Bronchial epithelial cell (primary cell): Measurements from ENCODE around the gene CORO7. TPM values are rescaled to one million over a fixed set of nuclear protein-coding genes. Genes with fewer than 3 reads are reported as not detected.

Experiments
- DNase-seq: peaks from one replicate; pipeline ENCODE4 v3.0.0-alpha.2; 2010; ENCODE audit warnings: low read depth
- FAIRE-seq: peaks from 2 replicates; lab custom pipeline; 2011; peaks lifted over from hg19 to GRCh38; lab: Jason Lieb, UNC
- H3K27me3 ChIP-seq: 2 replicates; pipeline ENCODE4 v1.5.1; 2011; ENCODE audit warnings: low read length; ENCODE audit not compliant: control insufficient read depth, insufficient read depth
- H3K36me3 ChIP-seq: 2 replicates; pipeline ENCODE4 v1.5.1; 2011; ENCODE audit warnings: low read length; ENCODE audit not compliant: control insufficient read depth, insufficient read depth
- H3K4me3 ChIP-seq: 2 replicates; pipeline ENCODE4 v1.5.1; 2011; ENCODE audit warnings: mild to moderate bottlenecking, low read depth, low read length, control low read depth
- total RNA-seq: library from RNA; depleted of rRNA; stranded (reverse); fragments of >200 nt; gene quantifications from 2 replicates; pipeline ENCODE4 v1.2.1, GENCODE V29; 2014
- TF ChIP-seq, protein P1 (sequence below): IDR thresholded peaks from 2 replicates; pipeline ENCODE4 v1.5.1; 2011; ENCODE audit warnings: mild to moderate bottlenecking, moderate library complexity, low read length, control low read depth, inconsistent platforms; ENCODE audit not compliant: insufficient read depth, severe bottlenecking

CORO7 gene
- total RNA-seq, 1 donor from 2014 or later, result 7.6 TPM

DNA sequence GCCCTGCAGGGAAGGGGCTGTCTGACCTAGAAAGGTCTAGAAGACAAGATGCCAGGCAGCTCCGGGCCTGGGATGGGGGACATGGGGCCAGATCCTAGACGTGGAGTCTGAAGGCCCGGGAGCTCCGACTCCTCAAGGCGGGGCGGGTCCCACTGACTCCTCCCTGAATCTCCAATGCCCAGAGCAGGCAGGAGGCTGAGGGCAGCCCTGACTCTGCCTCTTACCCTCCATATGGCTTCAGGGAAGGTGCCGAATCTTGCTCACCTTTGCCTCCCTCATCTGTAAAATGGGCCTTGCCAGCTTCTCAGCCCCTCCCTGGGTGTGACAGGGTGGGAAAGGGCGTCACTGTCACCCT, 30.0 kb downstream of the CORO7 start:
- no peak for FAIRE-seq
- TF ChIP-seq, protein P1, sequence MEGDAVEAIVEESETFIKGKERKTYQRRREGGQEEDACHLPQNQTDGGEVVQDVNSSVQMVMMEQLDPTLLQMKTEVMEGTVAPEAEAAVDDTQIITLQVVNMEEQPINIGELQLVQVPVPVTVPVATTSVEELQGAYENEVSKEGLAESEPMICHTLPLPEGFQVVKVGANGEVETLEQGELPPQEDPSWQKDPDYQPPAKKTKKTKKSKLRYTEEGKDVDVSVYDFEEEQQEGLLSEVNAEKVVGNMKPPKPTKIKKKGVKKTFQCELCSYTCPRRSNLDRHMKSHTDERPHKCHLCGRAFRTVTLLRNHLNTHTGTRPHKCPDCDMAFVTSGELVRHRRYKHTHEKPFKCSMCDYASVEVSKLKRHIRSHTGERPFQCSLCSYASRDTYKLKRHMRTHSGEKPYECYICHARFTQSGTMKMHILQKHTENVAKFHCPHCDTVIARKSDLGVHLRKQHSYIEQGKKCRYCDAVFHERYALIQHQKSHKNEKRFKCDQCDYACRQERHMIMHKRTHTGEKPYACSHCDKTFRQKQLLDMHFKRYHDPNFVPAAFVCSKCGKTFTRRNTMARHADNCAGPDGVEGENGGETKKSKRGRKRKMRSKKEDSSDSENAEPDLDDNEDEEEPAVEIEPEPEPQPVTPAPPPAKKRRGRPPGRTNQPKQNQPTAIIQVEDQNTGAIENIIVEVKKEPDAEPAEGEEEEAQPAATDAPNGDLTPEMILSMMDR, result no peak
- Histone ChIP-seq H3K36me3 (peaks cover 13% of the 10 kb centered on the region), H3K4me3 (no peak overlapping the region), H3K27me3 (no peaks in the 10 kb centered on the region)
- no peak for DNase-seq

DNA sequence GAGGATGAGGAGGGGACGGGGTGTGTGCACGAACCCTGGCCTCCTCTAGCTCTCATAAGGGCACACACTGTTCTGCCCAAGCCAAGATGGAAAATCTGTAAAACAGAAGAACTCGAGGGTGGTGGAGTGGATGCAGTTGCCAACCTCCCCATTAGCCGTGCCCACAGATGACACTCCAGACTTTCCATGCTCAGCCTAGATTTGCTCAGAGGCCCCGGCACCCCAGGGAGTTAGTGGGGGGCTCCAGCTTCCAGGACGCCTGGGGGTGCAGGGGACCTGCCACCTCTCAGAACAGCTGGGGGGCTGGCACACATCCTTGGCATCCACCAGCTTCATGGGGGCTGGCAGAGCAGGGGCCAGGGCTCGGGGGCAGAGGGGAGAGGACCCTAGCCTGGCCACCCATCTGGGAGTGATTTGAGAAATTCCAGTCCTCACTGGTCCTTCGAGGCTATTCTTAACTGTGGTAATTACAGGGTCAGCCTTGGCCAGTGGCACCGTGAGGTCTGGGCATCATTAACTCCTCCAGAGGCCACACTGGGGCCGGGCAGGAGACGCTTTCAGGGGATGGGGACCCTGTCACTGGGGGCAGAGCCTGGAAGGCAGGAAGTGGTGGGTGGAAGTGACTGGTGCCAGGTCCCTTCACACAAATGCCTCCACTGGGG, 30.5 kb downstream of the CORO7 start:
- H3K36me3 ChIP-seq, result peaks cover 13% of the 10 kb centered on the region
- TF ChIP-seq, protein P1, result no peak
- no peaks in the 10 kb centered on the region for H3K27me3 ChIP-seq
- H3K4me3 ChIP-seq, result no peak overlapping the region
- FAIRE-seq (no peak), DNase-seq (no peak)

DNA sequence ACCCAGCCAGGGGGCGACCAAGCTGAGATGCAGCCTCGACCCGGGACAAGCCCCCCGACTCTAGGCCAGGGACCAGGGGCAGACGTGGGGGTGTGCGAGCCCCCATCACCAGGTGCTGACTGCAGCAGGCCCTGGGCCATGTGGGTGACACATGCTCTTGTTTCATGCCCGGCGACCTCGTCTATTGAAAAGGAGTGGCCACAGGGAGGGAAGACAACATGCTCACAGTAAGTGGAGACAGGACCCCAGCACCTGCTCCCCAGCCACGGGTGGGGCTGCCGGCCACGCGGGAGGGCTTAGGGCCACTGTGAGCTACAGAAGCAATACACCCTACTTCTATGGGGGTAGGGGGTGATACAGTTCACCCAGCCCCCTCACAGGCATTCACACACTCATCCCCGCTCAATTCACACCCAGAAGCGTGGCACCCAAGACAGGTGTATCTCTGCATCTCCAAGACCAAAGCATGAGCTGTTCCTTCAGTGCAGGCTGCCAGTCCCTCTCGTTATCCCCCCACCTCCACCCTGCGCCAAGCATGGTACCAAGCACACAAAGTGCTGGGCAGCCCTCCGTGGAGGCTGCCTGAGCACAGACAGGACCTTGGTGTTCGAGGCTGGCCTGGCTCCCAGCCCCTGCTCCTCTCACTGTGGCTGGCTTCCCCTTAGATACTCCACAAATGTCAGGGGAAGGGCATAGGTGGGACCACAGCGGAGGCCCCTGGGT, 31.2 kb downstream of the CORO7 start:
- peaks cover 11% of the 10 kb centered on the region for H3K36me3 ChIP-seq

DNA sequence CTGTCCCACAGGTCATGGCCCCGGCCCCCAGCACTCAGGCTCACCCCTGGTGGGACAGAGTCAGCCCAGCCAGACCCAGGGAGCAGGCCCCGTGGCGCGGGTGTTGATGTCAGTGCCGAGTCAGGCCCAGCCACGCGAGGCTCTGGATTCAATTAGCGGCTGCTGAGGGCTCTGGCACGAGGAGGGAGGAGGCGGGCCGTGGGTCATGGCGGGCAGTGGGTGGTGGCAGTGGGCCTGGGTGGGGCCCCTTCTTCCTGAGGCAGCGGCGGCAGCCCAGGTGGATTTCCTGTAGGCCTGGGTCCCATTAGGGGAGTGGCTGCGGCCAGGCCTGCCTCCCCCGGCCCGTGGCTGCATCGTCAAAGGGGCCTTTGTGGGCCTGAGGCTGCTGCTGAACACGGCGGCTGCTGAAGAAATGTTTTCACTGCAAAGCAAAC, 31.9 kb downstream of the CORO7 start:
- FAIRE-seq, result no peak

More for the DNA sequence above, 31.2 kb downstream of the CORO7 start:
- no peak overlapping the region for H3K4me3 ChIP-seq
- TF ChIP-seq, protein P1, result no peak
- H3K27me3 ChIP-seq, result no peaks in the 10 kb centered on the region
- no peak for FAIRE-seq
- DNase-seq, result no peak

DNA sequence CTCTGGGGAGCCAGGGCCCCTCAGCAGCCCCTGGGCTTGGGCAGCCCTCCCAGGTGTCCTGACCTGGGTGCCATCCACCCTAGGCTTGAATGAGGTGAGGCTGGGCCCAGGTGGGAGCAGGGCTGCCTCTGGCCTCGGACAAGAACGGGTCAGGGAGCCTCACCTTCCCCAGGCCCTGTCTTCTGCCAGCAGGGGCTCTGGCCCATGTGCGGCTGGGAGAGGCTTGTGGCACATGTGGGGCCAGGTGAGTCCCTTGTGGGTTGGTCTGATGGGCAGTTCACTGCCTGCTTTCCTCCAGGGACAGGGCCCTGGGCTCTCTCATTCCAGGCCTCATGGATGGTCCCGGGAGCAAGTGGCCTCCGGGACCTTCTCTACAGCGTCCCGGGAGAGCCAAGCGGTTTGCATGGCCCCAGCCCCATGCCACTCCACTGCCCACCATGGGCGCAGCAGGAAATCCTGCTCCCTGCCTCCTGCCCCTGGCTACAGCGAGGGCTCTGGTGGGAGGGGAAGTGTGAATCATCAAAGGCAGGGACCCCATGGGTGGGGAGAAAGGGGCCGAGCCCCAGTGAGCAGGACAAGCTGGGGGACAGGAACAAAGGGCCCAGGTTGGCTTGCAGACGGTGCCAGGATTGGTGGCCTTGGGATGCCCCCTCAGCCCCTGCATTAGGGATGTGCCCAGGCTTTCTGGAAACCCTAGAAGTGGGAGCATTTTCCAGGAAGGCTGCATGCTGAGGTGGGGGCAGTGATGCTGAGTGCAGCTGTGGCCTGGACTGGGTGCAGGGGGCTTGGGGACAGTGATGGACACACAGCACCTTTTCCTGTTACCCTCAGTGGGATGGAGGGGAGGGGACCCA, 32.6 kb downstream of the CORO7 start:
- peaks cover 9% of the 10 kb centered on the region for H3K36me3 ChIP-seq
- FAIRE-seq (no peak), DNase-seq (no peak)
- H3K27me3 ChIP-seq, result no peaks in the 10 kb centered on the region
- H3K4me3 ChIP-seq, result no peak overlapping the region
- TF ChIP-seq, protein P1, result no peak

More for the DNA sequence above, 31.9 kb downstream of the CORO7 start:
- TF ChIP-seq, protein P1, result no peak
- H3K4me3 ChIP-seq, result no peak overlapping the region
- H3K36me3 ChIP-seq, result peaks cover 9% of the 10 kb centered on the region
- DNase-seq, result no peak
- H3K27me3 ChIP-seq, result no peaks in the 10 kb centered on the region
